Forelimb muscle (tissue), 1 donor: ENCODE data around the gene GREB1. TPM values are rescaled to one million over a fixed set of nuclear protein-coding genes. Genes with fewer than 3 reads are reported as not detected.

Experiments
- DNase-seq: peaks from one replicate; pipeline ENCODE4 v3.0.0-alpha.2; 2013; ENCODE audit warnings: low read depth
- polyA plus RNA-seq: library from polyadenylated mRNA; unstranded; fragments of 120-200 nt; gene quantifications from one replicate; pipeline ENCODE4 v1.2.1, GENCODE V29; 2013; ENCODE audit not compliant: insufficient read length

GREB1 gene
- 10.2 TPM for polyA plus RNA-seq

GRCh38 chr2:11533278-11534070, at the start of gene GREB1:
Gene GREB1, plus strand, starts transcription at chr2:11534045. Its CDS starts 22,570 bp downstream, at chr2:11556615.
- no peak for DNase-seq

GRCh38 chr2:11488809-11489208, 45.0 kb upstream of the GREB1 start:
- DNase-seq, result no peak

- DNase-seq, result no peak
These were observed 43.7 kb upstream of the GREB1 start for GRCh38 chr2:11490194-11490593.

- DNase-seq, result no peak
These were observed 42.4 kb upstream of the GREB1 start for GRCh38 chr2:11491348-11491933.

- no peak for DNase-seq
These were observed 41.6 kb upstream of the GREB1 start for GRCh38 chr2:11492244-11492643.

GRCh38 chr2:11492720-11493119, 41.1 kb upstream of the GREB1 start:
- no peak for DNase-seq

- no peak for DNase-seq
These were observed 40.6 kb upstream of the GREB1 start for GRCh38 chr2:11493282-11493681.

GRCh38 chr2:11494310-11494709, 39.5 kb upstream of the GREB1 start:
- DNase-seq, result no peak

GRCh38 chr2:11495844-11496681, 37.8 kb upstream of the GREB1 start:
- DNase-seq, result no peak

GRCh38 chr2:11498543-11499034, 35.3 kb upstream of the GREB1 start:
- DNase-seq, result no peak

- no peak for DNase-seq
These were observed 34.6 kb upstream of the GREB1 start for GRCh38 chr2:11499081-11499743.

GRCh38 chr2:11500702-11501303, 33.0 kb upstream of the GREB1 start:
- no peak for DNase-seq

GRCh38 chr2:11502740-11503292, 31.0 kb upstream of the GREB1 start:
- no peak for DNase-seq

GRCh38 chr2:11503354-11503927, 30.4 kb upstream of the GREB1 start:
- DNase-seq, result no peak

GRCh38 chr2:11505652-11506610, 27.9 kb upstream of the GREB1 start:
- no peak for DNase-seq

- no peak for DNase-seq
These were observed 27.3 kb upstream of the GREB1 start for GRCh38 chr2:11506611-11506969.

- no peak for DNase-seq
These were observed 26.3 kb upstream of the GREB1 start for GRCh38 chr2:11507517-11507916.

- DNase-seq, result no peak
These were observed 25.6 kb upstream of the GREB1 start for GRCh38 chr2:11508279-11508678.

- no peak for DNase-seq
These were observed 24.0 kb upstream of the GREB1 start for GRCh38 chr2:11509657-11510360.
